ENCODE data around the gene GJA1.
A peak's percentile ranks its signal among the peaks of the same experiment; 100 is the strongest.
"Not testable (repeated sequence)": the region's sequence is repeated elsewhere in the genome, so short reads cannot be mapped to it uniquely, and the experiment has no call there.

GJA1 gene

DNA sequence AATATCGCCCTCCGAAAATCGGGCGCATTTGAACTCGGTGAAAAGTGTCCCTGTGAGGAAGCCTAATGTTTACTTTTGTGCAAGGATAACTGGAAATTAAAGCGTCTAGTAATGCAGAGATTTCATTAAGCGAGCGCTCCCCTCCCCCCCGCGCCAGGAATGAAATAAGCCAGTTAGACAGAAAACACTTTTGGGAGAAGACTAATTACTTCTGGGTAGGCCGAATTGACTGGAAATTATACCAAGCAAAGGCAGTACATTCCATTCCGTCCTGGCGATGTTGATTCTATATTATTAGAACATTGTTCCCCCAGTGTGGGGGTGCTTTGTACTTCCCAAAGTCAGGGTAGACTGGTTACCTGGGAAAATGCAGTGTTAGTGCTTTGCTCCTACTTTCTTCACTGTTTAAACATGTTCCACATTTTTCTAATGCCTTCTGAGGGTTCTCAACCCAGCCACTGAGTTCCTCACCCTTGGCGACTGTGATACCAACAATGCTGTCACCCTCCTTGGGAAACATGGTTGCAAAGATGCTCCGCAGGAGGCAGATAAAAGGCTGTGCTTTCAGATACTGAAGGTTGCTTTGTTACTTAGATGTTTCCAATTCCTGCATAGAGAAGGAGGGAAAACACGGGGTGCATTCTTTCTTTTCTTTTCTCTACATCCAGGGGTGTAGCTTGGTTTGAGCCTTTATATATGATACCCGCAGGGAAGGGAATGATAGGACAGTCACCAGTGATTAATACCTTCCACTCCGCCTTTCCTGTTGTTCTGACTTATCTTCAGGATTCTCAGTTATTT, 2.6 kb downstream of the GJA1 start:
- peak; percentile 49 for DNase-seq (ENCODE audit: low spot score)

DNA sequence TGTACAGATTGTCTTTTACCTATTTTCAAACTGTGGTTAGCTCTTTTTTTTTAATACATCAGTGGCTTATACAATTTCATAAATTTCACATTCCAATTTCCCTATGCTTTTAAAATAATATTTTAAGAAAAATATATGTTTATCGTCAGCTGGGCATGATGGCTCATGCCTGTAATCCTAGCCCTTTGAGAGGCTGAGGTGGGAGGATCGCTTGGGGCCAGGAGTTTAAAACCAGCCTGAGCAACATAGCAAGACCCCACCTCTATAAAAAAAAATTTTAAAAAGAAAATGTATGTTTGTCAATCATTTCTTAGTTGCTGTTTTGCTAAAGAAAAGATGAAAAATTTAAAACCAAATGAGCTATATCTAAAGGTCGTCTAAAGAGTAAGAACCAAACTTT, 3.4 kb downstream of the GJA1 start:
- DNase-seq (ENCODE audit: low spot score) = no peak

DNA sequence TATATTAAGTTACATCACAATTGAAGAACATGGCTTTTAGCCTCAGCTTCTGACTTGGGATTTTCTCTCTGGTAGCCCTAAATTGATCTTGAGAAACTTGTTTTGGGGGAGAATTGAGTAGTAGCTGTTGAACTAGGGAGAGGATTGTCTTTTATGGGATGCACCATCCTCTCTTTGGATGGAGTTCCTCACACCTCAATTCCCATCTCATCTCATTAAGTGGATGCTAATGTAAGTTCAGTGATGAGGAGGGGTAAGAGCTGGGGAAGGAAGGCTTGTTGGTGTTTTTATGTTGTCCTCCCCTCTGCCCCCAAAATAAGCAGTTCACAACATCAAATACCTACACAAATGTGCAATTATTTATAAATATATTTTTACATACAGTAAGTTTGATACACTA, 4.0 kb downstream of the GJA1 start:
- DNase-seq (ENCODE audit: low spot score) = no peak

DNA sequence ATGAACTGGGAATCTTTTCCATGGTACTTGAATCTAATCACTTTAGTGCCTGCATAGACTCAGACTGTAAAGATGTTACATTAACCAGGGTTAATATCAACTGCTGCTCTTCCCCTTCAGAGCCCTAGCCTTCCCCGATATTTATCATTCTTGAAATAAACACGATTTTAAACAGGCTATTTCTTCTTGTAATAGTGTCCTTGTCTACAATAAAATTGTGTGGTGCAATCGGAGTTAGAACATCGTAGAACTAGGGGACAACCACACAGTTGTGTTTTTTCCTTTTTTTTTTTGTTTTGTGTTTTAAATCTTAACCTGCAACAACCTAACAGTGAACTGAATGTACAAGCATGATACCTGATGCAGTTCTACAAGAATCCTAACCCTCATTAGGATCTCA, 4.5 kb downstream of the GJA1 start:
- no peak for DNase-seq (ENCODE audit: low spot score)

DNA sequence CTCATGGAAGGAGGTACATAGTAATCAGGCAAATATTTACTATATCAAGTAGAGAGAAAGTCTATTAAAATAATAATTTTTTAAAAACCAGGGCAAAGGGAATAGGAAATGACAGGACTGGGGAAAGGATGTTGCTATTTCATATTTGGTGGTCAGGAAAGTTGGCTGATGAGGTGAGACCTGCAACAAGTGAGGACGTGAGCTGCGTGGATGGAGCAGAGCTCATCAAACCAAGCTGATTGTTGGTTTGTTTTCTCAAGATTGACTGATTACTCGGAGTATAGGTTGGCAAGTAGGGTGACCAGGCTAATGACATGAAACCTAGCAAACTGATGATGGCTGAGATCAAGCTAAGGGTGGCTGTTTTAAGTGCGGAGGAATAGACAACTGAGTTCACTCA, 6.0 kb downstream of the GJA1 start:
- no peak for DNase-seq (ENCODE audit: low spot score)

DNA sequence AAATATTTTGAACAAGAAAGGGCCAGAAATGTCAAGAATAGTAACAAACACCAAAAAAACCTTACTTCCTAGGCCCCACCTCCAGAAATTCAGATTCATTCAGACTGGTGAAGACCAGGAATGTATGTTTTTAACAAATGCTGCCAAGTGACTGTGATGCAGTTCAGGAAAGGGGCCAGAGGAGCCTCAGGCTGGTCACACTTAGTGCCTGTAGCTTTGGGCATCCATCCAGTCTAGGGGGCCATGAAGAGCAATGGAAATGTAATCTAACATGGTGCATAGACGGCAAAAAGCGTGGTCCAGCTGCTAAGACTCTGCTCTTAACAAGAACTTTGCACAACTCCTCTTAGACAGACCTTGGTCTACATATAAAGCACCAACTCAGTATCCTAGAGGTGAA, 7.1 kb downstream of the GJA1 start:
- no peak for DNase-seq (ENCODE audit: low spot score)

DNA sequence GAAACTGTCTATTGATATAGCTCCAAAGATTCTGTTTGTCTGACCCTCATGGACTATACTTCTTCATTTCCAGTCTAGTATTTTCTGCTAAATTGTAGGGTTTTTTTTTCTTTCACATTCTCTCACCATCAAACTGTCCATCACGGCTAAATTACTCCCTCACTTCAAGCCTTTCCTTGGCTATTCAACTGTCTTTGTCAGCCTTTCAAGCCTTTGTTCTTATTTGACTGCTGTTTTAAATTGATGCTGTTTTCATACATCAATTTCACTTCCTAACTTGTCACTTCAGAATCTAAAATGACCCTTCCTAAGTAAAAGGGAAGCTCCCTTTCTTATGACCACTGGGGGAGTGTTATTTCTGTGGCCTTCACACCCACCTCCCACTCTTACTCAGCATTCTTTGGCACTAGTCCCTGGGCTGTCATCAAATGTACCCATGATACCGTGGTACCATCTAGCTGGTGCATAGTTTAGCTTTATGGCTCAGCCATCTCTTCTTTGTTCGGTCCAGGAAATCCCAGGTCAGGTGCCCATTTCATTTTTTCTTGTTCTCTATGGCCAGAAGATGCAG, 8.6 kb downstream of the GJA1 start:
- no peak for DNase-seq (ENCODE audit: low spot score)

DNA sequence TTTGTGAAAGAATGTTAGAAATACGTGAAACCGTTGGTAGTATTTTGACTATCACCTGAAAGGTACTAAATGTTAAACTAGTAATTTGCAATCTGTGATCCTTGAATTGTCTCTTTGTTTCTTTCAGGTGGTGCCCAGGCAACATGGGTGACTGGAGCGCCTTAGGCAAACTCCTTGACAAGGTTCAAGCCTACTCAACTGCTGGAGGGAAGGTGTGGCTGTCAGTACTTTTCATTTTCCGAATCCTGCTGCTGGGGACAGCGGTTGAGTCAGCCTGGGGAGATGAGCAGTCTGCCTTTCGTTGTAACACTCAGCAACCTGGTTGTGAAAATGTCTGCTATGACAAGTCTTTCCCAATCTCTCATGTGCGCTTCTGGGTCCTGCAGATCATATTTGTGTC, 11.3 kb downstream of the GJA1 start:
- not testable (repeated sequence) for DNase-seq (ENCODE audit: low spot score)

DNA sequence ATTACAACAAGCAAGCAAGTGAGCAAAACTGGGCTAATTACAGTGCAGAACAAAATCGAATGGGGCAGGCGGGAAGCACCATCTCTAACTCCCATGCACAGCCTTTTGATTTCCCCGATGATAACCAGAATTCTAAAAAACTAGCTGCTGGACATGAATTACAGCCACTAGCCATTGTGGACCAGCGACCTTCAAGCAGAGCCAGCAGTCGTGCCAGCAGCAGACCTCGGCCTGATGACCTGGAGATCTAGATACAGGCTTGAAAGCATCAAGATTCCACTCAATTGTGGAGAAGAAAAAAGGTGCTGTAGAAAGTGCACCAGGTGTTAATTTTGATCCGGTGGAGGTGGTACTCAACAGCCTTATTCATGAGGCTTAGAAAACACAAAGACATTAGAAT, 12.3 kb downstream of the GJA1 start:
- not testable (repeated sequence) for DNase-seq (ENCODE audit: low spot score)

DNA sequence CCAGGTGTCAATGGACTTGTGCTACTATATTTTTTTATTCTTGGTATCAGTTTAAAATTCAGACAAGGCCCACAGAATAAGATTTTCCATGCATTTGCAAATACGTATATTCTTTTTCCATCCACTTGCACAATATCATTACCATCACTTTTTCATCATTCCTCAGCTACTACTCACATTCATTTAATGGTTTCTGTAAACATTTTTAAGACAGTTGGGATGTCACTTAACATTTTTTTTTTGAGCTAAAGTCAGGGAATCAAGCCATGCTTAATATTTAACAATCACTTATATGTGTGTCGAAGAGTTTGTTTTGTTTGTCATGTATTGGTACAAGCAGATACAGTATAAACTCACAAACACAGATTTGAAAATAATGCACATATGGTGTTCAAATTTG, 13.1 kb downstream of the GJA1 start:
- DNase-seq (ENCODE audit: low spot score) = not testable (repeated sequence)

DNA sequence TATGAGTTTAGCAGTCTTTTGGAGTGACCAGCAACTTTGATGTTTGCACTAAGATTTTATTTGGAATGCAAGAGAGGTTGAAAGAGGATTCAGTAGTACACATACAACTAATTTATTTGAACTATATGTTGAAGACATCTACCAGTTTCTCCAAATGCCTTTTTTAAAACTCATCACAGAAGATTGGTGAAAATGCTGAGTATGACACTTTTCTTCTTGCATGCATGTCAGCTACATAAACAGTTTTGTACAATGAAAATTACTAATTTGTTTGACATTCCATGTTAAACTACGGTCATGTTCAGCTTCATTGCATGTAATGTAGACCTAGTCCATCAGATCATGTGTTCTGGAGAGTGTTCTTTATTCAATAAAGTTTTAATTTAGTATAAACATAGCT, 13.9 kb downstream of the GJA1 start:
- DNase-seq (ENCODE audit: low spot score) = no peak

DNA sequence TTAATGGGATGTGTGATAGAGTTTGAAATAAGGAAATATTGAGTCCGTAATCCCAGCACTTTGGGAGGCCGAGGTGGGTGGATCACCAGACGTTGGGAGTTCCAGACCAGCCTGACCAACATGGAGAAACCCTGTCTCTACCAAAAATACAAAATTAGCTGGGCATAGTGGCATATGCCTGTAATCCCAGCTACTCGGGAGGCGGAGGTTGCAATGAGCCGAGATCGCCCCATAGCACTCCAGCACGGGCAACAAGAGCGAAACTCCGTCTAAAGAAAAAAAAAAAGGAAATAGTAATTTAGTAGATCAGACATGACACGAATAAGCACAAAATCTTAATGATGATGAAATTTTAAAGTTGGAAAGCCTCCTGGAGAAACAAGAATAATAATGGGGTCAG, 14.8 kb downstream of the GJA1 start:
- DNase-seq (ENCODE audit: low spot score) = no peak

DNA sequence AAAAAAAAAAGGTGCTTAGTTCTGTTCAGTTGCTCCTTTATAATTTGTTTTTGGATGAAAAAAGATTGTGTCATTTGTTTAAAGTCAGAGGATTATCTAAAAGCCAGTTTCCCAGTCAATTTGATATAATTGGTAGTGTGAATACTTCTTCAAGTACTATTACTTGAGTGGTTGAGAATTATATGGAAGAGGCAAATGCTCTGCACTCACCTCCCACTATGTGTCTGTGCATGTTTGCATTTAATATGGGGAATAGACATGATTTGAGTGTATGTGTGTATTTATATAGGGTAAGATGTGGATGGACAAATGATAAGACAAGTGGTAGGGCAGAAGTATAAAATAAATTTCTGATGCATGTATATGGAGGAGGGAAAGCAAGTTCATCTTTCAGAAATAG, 15.8 kb downstream of the GJA1 start:
- DNase-seq (ENCODE audit: low spot score) = no peak

DNA sequence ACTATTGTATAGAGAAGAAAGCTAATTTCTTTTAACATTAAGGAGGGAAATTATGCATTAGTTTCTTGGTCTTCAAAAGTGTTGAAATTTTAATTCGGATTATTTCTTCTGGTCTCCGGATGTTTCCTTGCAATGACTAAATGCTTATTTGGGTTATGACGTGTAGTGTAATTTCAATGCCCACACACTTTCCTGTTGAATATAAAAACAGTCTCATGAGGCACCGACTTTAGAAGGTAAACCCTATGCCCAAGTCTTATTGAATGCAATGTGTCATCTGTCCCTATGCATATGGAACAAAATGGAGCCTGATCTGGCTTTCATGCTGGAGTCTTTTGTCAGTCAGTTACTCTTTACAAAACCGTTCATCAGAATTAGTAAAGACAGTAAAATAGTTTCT, 17.7 kb downstream of the GJA1 start:
- DNase-seq (ENCODE audit: low spot score) = no peak

DNA sequence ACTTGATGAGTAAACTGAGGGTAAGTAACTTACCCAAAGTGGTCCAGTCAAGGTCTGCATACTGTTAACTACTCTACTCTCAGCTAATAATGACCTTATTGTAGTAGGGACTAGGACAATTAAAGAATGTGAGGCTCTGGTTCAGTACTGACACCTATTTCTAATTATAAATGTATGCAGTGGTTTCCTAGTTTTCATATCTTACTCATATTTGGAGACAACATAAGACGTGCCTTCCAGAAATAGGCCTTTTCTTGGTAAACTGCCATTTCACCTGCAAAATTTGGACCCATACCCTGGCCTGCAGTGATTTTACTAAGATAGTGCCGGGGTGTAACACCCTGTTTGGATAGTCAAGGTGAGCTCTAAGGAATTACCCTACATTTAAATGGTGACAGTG, 24.7 kb downstream of the GJA1 start:
- no peak for DNase-seq (ENCODE audit: low spot score)

DNA sequence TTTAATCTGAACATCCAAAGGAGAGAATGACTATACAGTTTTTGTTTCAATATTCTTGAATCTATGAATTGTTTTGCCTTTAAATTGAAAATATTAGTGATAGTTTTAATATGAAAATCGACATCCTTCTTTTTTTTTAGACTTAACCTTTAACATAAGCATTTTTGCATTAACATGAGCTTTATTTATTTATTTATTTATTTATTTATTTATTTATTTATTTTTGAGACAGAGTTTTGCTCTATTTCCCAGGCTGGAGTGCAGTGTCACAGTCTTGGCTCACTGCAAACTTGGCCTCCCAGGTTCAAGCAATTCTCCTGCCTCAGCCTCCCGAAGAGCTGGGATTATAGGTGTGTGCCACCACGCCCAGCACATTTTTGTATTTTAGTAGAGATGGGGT, 27.6 kb downstream of the GJA1 start:
- DNase-seq (ENCODE audit: low spot score) = no peak

DNA sequence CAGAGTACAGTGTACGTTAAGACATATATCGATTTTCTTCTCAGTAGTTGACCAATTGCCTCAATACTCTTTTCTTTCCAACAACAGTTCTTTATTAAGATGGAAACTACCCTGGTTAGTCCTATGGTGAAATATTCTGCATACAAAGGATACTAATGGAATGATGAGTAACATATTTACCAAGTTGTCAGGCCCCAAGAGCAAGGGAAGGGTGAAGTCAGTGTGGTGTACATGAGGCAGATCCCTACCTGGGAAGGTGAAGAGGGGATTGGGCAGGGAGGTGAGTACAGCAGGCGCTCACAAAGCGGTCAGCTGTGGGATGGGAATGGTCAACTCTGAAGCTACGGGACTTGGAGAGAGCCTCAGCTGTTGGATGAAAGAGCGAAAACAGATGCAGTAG, 29.7 kb downstream of the GJA1 start:
- no peak for DNase-seq (ENCODE audit: low spot score)

DNA sequence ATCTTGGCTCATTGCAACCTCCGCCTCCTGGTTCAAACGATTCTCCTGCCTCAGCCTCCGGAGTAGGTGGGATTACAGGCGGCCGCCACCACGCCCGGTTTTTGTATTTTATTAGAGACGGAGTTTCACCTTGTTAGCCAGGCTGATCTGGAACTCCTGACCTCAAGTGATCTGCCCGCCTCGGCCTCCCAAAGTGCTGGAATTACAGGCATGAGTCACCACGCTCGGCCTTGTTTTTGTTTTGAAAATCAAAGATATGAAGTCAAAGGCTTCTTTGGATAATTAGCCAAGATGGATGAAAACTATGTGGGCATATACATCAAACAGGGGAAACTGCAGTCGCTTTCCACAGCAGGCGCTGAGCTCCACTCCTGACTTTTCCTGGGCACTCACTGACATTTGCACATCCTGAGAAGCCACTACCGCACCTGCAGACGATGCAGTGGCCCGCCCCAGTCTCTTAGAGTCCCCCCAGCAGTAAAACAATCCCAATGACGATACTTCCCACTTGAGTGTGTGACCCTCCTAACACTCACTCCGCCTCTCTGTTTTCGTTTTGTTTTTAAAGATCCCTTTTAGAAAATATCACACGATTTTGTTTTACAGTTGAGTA, 44.1 kb downstream of the GJA1 start:
- DNase-seq (ENCODE audit: low spot score) = no peak

DNA sequence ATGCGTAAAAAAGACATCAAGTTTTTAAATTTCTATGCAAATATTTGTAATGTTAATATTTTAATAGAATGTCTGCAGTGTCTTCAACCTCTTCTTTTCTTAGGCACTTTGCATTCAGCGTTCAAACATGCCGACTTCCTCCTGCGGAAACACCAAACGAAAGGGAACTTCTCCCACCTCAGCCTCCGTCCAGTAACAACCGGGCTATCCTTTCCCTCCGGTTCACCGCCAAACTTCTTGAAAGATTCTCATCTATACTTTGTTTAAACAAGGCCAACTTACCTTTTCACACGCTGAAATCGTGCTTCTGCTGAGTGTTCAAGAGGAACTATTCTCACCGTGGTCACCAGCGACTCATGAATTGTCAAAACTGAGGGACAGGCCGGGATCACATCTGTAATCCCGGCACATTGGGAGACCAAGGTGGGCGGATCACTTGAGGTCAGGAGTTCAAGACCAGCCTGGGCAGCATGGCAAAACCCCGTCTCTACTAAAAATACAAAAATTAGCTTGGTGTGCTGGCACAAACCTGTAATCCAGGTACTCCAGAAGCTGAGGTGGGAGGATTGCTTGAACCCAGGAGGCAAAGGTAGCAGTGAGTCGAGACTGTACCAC, 44.8 kb downstream of the GJA1 start:
- DNase-seq (ENCODE audit: low spot score) = no peak

DNA sequence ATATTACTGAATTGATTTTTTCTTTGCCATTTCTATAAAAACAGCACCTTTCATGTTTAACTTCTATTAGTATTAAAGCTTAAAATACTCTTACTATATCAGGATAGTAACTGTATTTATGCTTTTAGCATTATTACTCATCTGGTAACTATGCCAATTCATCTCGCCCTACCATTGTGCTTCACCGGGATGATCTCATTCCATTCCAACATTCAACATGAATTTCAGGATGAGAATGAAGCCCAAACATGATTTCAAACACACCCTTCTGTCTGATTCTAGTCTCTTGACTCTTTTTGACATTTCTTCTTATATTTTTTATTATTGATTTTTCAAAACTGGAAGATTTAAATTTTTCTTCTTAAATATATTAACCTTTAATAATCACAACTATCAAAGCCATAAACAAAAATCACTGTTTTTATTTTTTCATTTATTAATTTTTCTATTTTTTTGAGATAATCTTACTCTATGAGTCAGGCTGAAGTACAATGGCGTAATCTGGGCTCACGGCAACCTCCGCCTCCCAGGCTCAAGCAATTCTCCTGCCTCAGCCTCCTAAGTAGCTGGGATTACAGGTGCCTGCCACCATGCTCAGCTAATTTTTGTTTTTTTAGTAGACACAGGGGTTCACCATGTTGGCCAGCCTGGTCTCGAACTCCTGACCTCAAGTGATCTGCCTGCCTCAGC, 46.7 kb downstream of the GJA1 start:
- DNase-seq (ENCODE audit: low spot score) = peak; percentile 63

DNA sequence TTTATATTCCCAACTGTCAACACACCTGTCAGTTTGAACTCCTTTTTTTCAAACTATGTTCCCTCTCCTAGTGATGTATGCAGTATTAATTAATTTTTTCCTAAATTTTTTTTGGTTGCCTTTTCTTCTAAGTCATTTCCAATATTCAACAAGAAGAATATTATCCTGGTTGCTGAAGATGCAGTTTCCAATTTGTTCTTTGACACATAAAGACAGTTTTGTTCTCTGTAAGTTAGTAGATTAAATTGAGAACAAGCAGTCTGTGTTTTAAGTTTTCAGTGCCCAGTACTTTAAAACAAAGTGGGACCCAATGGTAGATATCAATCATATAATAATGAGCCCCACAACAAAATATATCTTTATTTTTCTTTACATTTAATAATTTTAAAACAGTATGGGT, 47.3 kb downstream of the GJA1 start:
- no peak for DNase-seq (ENCODE audit: low spot score)

DNA sequence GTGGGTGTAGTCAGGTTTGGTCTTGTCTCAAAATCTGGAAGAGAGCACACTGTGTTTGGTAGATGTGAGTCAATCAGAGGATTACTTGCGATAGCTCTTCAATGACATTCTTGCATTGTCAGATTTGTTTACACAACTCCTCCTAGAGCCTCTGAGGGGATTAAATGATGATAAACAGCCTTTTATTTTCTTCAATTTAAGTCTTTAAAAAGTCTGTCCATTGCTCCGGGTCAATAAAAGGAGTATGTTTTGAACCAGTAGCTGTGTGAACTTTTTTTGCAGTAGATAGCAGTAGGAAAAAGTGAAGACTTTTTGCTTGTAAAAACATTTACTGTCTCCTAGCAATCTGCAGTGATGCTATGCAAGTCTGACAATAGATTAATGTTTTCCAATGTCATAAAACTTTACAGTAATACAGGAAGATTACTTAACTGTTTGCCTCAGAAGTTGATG, 49.9 kb downstream of the GJA1 start:
- no peak for DNase-seq (ENCODE audit: low spot score)

DNA sequence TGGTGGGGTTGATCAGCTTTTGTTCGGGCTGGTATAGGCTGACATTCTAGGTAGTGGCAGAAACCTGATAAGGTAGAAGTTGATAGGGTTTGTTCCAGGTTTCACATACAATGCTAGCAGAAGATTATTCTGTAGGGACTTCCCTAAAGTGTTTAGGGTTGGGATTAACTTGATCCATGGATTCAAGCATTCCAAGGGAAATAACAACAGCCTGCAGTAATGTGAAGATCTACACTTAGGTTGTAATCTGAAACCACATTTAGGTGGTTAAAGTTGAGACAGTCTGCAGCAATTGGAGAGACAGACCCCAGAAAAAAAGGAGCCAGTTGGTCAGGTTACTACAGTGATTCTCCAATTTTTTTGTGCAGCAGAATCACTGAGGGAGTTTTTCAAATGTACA, 56.1 kb downstream of the GJA1 start:
- DNase-seq (ENCODE audit: low spot score) = no peak

Measured in AG08395 (cell line).